Muscle layer of colon (tissue), 2 donors: Measurements from ENCODE around the gene GSG1L.

Experiments used
- H3K27ac ChIP-seq: one replicate; pipeline ENCODE4 v1.7.0; 2013; ENCODE audit warnings: low read depth, mild to moderate bottlenecking, low read length, moderate library complexity
- H3K27me3 ChIP-seq, 2 donors: one replicate each; pipeline ENCODE4 v1.7.0; 2013; ENCODE audit warnings: low read length in 2 of 2, mild to moderate bottlenecking in 2 of 2; ENCODE audit not compliant: insufficient read depth in 2 of 2, control insufficient read depth in 1 of 2
- H3K36me3 ChIP-seq: one replicate; pipeline ENCODE4 v1.7.0; 2013; ENCODE audit warnings: mild to moderate bottlenecking, low read length; ENCODE audit not compliant: insufficient read depth
- H3K4me1 ChIP-seq: one replicate; pipeline ENCODE4 v1.7.0; 2013; ENCODE audit warnings: mild to moderate bottlenecking, low read length; ENCODE audit not compliant: insufficient read depth
- H3K4me3 ChIP-seq, 2 donors: one replicate each; pipeline ENCODE4 v1.7.0; 2013; ENCODE audit warnings: low read length in 2 of 2, low read depth in 1 of 2, mild to moderate bottlenecking in 1 of 2, moderate library complexity in 1 of 2
- H3K9ac ChIP-seq: one replicate; pipeline ENCODE4 v1.7.0; 2013; ENCODE audit warnings: low read length
- H3K9me3 ChIP-seq: one replicate; pipeline ENCODE4 v1.7.0; 2013; ENCODE audit warnings: mild to moderate bottlenecking, low read length
- donor health status: abdominal sarcoma.
- donor health status: Adenocarcinoma of cecum.

Gene GSG1L

GRCh38 chr16:27974896-27975540 is 88.5 kb downstream of the GSG1L start:
- Histone ChIP-seq H3K9me3 (no peaks in the 10 kb centered on the region), H3K27me3 (no peaks in the 10 kb centered on the region), H3K36me3 (no peaks in the 10 kb centered on the region), H3K4me3 (no peak overlapping the region), H3K27ac (no peak overlapping the region), H3K9ac (no peak overlapping the region), H3K4me1 (no peaks in the 10 kb centered on the region)

GRCh38 chr16:27973678-27974077 is 89.8 kb downstream of the GSG1L start:
- no peaks in the 10 kb centered on the region for H3K4me1 ChIP-seq
- H3K36me3 ChIP-seq: no peaks in the 10 kb centered on the region

GRCh38 chr16:27972500-27972899 is 91.0 kb downstream of the GSG1L start:
- Histone ChIP-seq H3K4me3 (no peak overlapping the region), H3K9ac (no peak overlapping the region), H3K36me3 (no peaks in the 10 kb centered on the region), H3K9me3 (no peaks in the 10 kb centered on the region), H3K27ac (no peak overlapping the region), H3K27me3 (no peaks in the 10 kb centered on the region), H3K4me1 (no peaks in the 10 kb centered on the region)

More at GRCh38 chr16:27973678-27974077, 89.8 kb downstream of the GSG1L start:
- Histone ChIP-seq H3K9me3 (no peaks in the 10 kb centered on the region), H3K27me3 (no peaks in the 10 kb centered on the region), H3K9ac (no peak overlapping the region), H3K4me3 (no peak overlapping the region), H3K27ac (no peak overlapping the region)

- Histone ChIP-seq H3K4me3 (no peak overlapping the region), H3K36me3 (no peaks in the 10 kb centered on the region), H3K27me3 (no peaks in the 10 kb centered on the region), H3K27ac (no peak overlapping the region), H3K9me3 (no peaks in the 10 kb centered on the region), H3K4me1 (no peaks in the 10 kb centered on the region), H3K9ac (no peak overlapping the region)
Observed at GRCh38 chr16:27969574-27969973, 93.9 kb downstream of the GSG1L start.

- H3K27ac ChIP-seq: no peak overlapping the region
Observed at GRCh38 chr16:27967169-27967568, 96.3 kb downstream of the GSG1L start.

GRCh38 chr16:27966756-27967155 is 96.8 kb downstream of the GSG1L start:
- Histone ChIP-seq H3K9me3 (no peaks in the 10 kb centered on the region), H3K27ac (no peak overlapping the region), H3K9ac (no peak overlapping the region), H3K4me1 (no peaks in the 10 kb centered on the region), H3K4me3 (no peak overlapping the region), H3K27me3 (no peaks in the 10 kb centered on the region), H3K36me3 (no peaks in the 10 kb centered on the region)

More at GRCh38 chr16:27967169-27967568, 96.3 kb downstream of the GSG1L start:
- no peaks in the 10 kb centered on the region for H3K36me3 ChIP-seq
- H3K9ac ChIP-seq: no peak overlapping the region
- no peaks in the 10 kb centered on the region for H3K27me3 ChIP-seq
- H3K9me3 ChIP-seq: no peaks in the 10 kb centered on the region
- H3K4me3 ChIP-seq: no peak overlapping the region
- no peaks in the 10 kb centered on the region for H3K4me1 ChIP-seq

- H3K4me1 ChIP-seq: no peaks in the 10 kb centered on the region
Observed at GRCh38 chr16:27965801-27966200, 97.7 kb downstream of the GSG1L start.

GRCh38 chr16:27963471-27963965 is 100.0 kb downstream of the GSG1L start:
- Histone ChIP-seq H3K9me3 (no peaks in the 10 kb centered on the region), H3K27ac (no peak overlapping the region), H3K9ac (no peak overlapping the region), H3K4me1 (no peaks in the 10 kb centered on the region), H3K36me3 (no peaks in the 10 kb centered on the region), H3K4me3 (no peak overlapping the region), H3K27me3 (no peaks in the 10 kb centered on the region)

More at GRCh38 chr16:27965801-27966200, 97.7 kb downstream of the GSG1L start:
- no peaks in the 10 kb centered on the region for H3K27me3 ChIP-seq
- no peak overlapping the region for H3K9ac ChIP-seq
- H3K36me3 ChIP-seq: no peaks in the 10 kb centered on the region
- H3K27ac ChIP-seq: no peak overlapping the region
- H3K9me3 ChIP-seq: no peaks in the 10 kb centered on the region
- H3K4me3 ChIP-seq: no peak overlapping the region

GRCh38 chr16:27962197-27962596 is 101.3 kb downstream of the GSG1L start:
- Histone ChIP-seq H3K27ac (no peak overlapping the region), H3K4me1 (no peaks in the 10 kb centered on the region), H3K36me3 (no peaks in the 10 kb centered on the region), H3K9ac (no peak overlapping the region), H3K4me3 (no peak overlapping the region), H3K9me3 (no peaks in the 10 kb centered on the region), H3K27me3 (no peaks in the 10 kb centered on the region)

GRCh38 chr16:27961296-27961620 is 102.3 kb downstream of the GSG1L start:
- Histone ChIP-seq H3K36me3 (no peaks in the 10 kb centered on the region), H3K27ac (no peak overlapping the region), H3K9ac (no peak overlapping the region), H3K9me3 (no peaks in the 10 kb centered on the region), H3K4me3 (no peak overlapping the region), H3K27me3 (no peaks in the 10 kb centered on the region), H3K4me1 (no peaks in the 10 kb centered on the region)

GRCh38 chr16:27960619-27961295 is 102.8 kb downstream of the GSG1L start:
- H3K36me3 ChIP-seq: no peaks in the 10 kb centered on the region
- no peak overlapping the region for H3K9ac ChIP-seq
- H3K27me3 ChIP-seq: no peaks in the 10 kb centered on the region
- no peaks in the 10 kb centered on the region for H3K4me1 ChIP-seq
- H3K9me3 ChIP-seq: no peaks in the 10 kb centered on the region
- no peak overlapping the region for H3K4me3 ChIP-seq
- H3K27ac ChIP-seq: no peak overlapping the region

GRCh38 chr16:27959914-27960313 is 103.6 kb downstream of the GSG1L start:
- H3K36me3 ChIP-seq: no peaks in the 10 kb centered on the region
- H3K27me3 ChIP-seq: no peaks in the 10 kb centered on the region
- H3K27ac ChIP-seq: no peak overlapping the region
- no peaks in the 10 kb centered on the region for H3K4me1 ChIP-seq
- no peak overlapping the region for H3K9ac ChIP-seq
- H3K4me3 ChIP-seq: no peak overlapping the region
- no peaks in the 10 kb centered on the region for H3K9me3 ChIP-seq
